Activated CD4-positive, alpha-beta T cell treated with anti-CD3 and anti-CD28 coated beads, Interleukin-2, Interleukin-6, amounts not matched to agents 100 ng/mL and 50 ng/mL, durations not matched to agents 16 hours and 8 hours (primary cell): ENCODE data around the gene COQ4.
"Not testable (repeated sequence)": the region's sequence is repeated elsewhere in the genome, so short reads cannot be mapped to it uniquely, and the experiment has no call there.

Source experiments
- DNase-seq: peaks from one replicate; pipeline ENCODE4 v3.0.0-alpha.2; 2020

Gene COQ4

GRCh38 chr9:128322404-128323211 is at the start of gene COQ4, which contains the start of gene TRUB2:
Gene COQ4 (plus strand): TSS chr9:128322839. CDS start chr9:128322859, 20 bp downstream.
Gene TRUB2 (minus strand): TSS chr9:128322447. CDS start chr9:128322408, 39 bp downstream.
- DNase-seq, result peak; percentile 95

- no peak for DNase-seq
These were observed 48.4 kb upstream of the COQ4 start for GRCh38 chr9:128274245-128274644.

GRCh38 chr9:128275198-128276007 is 47.2 kb upstream of the COQ4 start, which contains the start of gene GOLGA2:
Gene GOLGA2 (minus strand): TSS chr9:128276007. CDS start chr9:128275976, 31 bp downstream.
- DNase-seq, result no peak

GRCh38 chr9:128276008-128276573 is 46.5 kb upstream of the COQ4 start, which contains the start of gene SWI5:
Gene SWI5 (plus strand): TSS chr9:128276276.
- peak; percentile 100 for DNase-seq

- no peak for DNase-seq
These were observed 45.9 kb upstream of the COQ4 start for GRCh38 chr9:128276574-128277270.

- not testable (repeated sequence) for DNase-seq
These were observed 43.3 kb upstream of the COQ4 start for GRCh38 chr9:128279088-128280073.

- no peak for DNase-seq
These were observed 42.5 kb upstream of the COQ4 start for GRCh38 chr9:128280084-128280622.

- no peak for DNase-seq
These were observed 40.1 kb upstream of the COQ4 start for GRCh38 chr9:128282500-128282899.

GRCh38 chr9:128285033-128285784 is 37.4 kb upstream of the COQ4 start:
- no peak for DNase-seq

- DNase-seq, result no peak
These were observed 36.2 kb upstream of the COQ4 start for GRCh38 chr9:128286440-128286839.

- DNase-seq, result no peak
These were observed 34.2 kb upstream of the COQ4 start for GRCh38 chr9:128288273-128289004.

GRCh38 chr9:128292009-128292408 is 30.6 kb upstream of the COQ4 start:
- DNase-seq, result no peak

GRCh38 chr9:128293091-128293490 is 29.5 kb upstream of the COQ4 start:
- DNase-seq, result no peak

- no peak for DNase-seq
These were observed 28.5 kb upstream of the COQ4 start for GRCh38 chr9:128294142-128294541.

- DNase-seq, result no peak
These were observed 26.1 kb upstream of the COQ4 start for GRCh38 chr9:128296340-128297220.

GRCh38 chr9:128297221-128297773 is 25.3 kb upstream of the COQ4 start:
- DNase-seq, result no peak

- no peak for DNase-seq
These were observed 23.8 kb upstream of the COQ4 start for GRCh38 chr9:128298535-128299482.
